Astrocyte of the cerebellum (primary cell): Measurements from ENCODE around the gene ANKRD60.

Source experiments
- DNase-seq: peaks from one replicate; pipeline ENCODE4 v3.0.0-alpha.2; 2011; ENCODE audit warnings: low read depth
- H3K4me3 ChIP-seq: 2 replicates; pipeline ENCODE4 v1.5.1; 2011; ENCODE audit warnings: mild to moderate bottlenecking, low read depth, low read length, moderate library complexity
- in situ Hi-C: cut with HindIII; loops from 2 replicates; pipeline ENCODE4 v1.10.0; 2017; ENCODE audit warnings: low sequenced_read_pairs
- TF ChIP-seq, protein P1 (sequence below): IDR thresholded peaks from 2 replicates; pipeline ENCODE4 v1.5.1; 2012; ENCODE audit warnings: low read length, low read depth, moderate library complexity, mild to moderate bottlenecking; ENCODE audit errors: missing control alignments

Gene ANKRD60

DNA sequence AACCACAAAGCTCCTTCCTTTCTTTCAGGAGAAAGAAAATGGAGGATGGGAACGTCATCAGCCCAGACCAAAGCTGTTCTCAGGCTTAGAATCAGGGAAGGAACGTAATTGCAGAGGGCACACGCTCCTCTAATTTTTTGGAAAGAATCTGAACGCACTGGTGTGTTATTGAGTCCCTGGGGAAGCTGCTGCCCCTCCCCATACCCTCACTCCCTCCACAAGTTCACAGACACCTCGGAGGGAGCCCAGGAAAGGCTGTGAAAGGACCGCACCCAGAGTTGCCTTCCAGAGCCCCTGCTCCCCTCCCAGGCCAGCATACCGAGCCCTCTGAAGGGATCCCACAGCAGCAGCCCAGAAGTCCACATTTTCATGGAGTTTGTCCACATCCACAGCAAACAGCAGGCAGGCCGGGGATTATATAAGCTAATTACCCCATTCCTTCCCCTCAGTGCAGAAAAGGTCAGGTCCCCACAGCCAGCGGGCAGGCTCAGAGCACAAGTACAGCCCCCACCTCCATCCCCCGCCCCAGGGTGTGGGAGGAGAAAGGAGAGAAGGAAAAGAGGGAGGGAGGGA, 53.7 kb downstream of the ANKRD60 start:
- TF ChIP-seq, protein P1, sequence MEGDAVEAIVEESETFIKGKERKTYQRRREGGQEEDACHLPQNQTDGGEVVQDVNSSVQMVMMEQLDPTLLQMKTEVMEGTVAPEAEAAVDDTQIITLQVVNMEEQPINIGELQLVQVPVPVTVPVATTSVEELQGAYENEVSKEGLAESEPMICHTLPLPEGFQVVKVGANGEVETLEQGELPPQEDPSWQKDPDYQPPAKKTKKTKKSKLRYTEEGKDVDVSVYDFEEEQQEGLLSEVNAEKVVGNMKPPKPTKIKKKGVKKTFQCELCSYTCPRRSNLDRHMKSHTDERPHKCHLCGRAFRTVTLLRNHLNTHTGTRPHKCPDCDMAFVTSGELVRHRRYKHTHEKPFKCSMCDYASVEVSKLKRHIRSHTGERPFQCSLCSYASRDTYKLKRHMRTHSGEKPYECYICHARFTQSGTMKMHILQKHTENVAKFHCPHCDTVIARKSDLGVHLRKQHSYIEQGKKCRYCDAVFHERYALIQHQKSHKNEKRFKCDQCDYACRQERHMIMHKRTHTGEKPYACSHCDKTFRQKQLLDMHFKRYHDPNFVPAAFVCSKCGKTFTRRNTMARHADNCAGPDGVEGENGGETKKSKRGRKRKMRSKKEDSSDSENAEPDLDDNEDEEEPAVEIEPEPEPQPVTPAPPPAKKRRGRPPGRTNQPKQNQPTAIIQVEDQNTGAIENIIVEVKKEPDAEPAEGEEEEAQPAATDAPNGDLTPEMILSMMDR = no peak
- no peak for DNase-seq
- in situ Hi-C loops = loop anchor here (25.0 kb wide), 1 partner anchor 662 kb away; no protein-coding TSS in a partner anchor
- no peak overlapping the region for H3K4me3 ChIP-seq

DNA sequence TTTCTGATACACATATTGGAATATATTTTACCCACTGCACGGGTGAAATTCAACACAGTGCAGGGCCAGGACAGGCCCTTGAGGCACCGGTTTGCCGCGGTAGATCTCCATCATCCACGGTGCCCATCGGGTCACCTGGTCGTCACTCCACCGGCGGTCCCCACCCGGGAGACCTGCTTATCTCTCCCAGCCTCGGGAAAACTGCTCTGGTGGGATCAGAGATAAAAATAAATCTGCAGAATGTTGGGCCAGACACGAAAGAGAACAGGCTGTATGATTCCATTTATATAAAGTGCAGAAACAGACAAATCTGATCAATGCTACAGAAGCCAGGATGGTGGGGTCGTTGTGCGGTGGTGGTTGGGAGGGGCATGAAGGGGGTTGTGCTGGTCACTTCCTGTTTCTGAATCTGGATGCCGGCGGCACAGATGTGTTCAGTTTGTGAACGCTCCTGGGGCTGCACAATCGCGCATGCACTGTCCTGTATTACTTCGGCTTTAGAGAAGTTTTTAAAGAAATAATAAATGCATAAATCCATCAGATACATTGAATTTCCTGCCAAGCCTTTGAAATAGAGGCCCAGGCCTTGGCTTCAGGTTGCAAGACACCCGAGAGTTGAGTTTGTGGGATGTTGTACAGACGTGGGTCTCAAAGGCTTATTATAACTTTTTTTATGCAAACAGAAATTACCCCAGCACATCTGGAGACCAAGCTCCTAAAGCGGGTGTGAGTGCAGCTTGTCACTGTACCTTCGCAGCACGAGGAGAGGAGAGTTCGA, 54.3 kb downstream of the ANKRD60 start:
- TF ChIP-seq, protein P1 = no peak
- in situ Hi-C loops = no loop called here
- H3K4me3 ChIP-seq = no peak overlapping the region
- DNase-seq = no peak

DNA sequence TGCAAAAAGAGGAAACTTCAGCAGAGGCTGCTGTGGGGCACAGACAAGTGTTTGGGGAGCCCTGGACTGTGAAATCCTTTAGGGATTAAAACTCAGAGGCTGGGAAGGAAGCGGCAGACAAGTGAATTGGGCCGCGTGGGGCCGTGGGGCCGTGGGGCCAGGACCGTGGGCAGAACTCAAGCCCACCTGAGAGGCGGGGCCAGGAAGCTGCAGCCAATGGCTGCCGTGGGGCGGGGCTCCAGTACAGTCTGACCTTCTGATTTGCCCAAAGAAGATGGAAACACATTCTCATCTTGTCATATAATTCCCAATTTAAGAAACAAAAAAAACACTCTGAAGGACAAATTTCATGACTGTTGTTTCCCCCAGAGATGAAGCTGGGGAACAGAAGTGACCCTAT, 55.4 kb downstream of the ANKRD60 start:
- TF ChIP-seq, protein P1 = no peak
- DNase-seq = no peak
- in situ Hi-C loops = no loop called here
- no peak overlapping the region for H3K4me3 ChIP-seq

DNA sequence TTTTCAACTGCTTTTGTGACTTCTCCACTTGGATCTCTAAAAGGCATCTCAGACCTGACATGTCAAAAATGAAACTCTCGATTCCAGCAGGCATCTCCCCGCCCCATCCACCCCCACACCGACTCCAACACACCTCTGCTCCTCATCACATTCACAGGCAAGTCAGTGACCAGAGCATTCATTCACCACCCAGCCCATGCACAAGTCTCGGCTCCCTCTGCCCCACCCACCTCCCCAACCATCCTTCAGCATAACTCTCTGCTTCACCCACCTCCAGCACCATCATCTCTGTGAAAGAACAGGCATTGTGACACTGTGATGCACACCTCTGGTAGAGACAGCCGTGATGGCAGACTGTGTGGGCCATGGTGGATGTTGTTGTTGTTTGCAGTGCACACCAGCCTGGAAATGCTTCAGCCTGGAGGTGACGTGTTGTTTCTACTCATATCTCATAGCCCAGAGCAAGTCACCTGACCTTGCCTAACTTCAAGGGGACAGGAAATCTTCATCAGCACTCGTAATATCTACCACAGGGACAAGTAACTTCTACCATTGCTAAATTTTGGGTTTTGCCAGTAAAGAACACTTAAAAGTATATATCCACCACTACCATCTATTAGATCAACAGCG, 56.5 kb downstream of the ANKRD60 start:
- in situ Hi-C loops = no loop called here
- TF ChIP-seq, protein P1 = no peak
- H3K4me3 ChIP-seq = no peak overlapping the region
- DNase-seq = no peak

DNA sequence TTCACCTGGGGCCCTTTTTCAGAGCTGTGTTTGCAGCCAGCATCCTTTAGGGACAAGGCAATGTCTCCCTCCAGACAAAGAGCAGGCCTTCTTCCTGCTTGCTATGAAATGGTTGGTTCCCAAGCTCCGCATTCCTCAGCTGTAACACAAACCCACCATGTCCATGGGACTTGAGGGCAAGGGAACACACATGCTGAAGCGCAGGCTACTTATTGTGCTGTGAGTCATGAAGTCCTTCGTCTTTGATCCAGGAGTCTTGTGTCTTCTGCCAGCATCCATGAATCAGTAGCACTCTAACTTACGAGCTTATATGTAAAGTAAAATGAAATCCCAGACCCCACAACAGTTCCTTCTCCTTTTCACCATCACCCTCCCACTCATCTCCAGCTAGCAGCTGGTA, 59.0 kb downstream of the ANKRD60 start:
- DNase-seq = peak; percentile 81
- in situ Hi-C loops = no loop called here
- TF ChIP-seq, protein P1 = no peak
- H3K4me3 ChIP-seq = no peak overlapping the region

DNA sequence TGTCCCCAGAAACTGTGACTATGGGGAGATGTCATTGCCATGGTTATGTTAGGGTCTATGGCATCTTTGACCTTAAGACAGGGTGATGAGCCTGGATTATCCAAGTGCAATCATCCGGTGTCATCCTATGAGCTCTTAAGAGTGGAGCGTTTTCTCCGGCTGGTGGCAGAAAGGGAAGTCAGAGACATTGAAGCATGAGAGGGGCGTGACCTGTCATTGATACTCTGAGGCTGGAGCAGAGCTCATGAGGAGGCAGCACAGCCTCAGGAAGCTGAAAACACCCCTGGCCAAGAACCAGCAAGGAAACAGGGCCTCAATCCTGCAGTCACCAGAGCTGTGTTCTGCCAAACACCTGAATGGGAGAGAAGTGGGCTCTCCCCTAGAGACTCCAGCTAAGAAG, 59.6 kb downstream of the ANKRD60 start:
- TF ChIP-seq, protein P1 = no peak
- in situ Hi-C loops = no loop called here
- DNase-seq = no peak
- no peak overlapping the region for H3K4me3 ChIP-seq
